Sigmoid colon (tissue), 7 donors: ENCODE measurements around the gene CEP97. TPM values are rescaled to one million over a fixed set of nuclear protein-coding genes. Genes with fewer than 3 reads are reported as not detected.

Source experiments
- DNase-seq: peaks from one replicate; pipeline ENCODE4 v3.0.0-alpha.2; 2019
- H3K27ac ChIP-seq, 4 donors: fragments of 200-600 bp; sonication (generic); one replicate each; pipeline ENCODE4 v1.5.1; 2016 to 2019; ENCODE audit warnings: mild to moderate bottlenecking in 1 of 4
- H3K27me3 ChIP-seq, 3 donors: fragments of 200-600 bp; sonication (generic); one replicate each; pipeline ENCODE4 v1.5.1; 2019; ENCODE audit warnings: mild to moderate bottlenecking in 1 of 3
- H3K36me3 ChIP-seq, 4 donors: fragments of 200-600 bp; sonication (generic); one replicate each; pipeline ENCODE4 v1.5.1; 2016 to 2019
- H3K4me1 ChIP-seq, 4 donors: fragments of 200-600 bp; sonication (generic); one replicate each; pipeline ENCODE4 v1.5.1; 2017 to 2019
- H3K4me3 ChIP-seq, 4 donors: fragments of 200-600 bp; sonication (generic); one replicate each; pipeline ENCODE4 v1.5.1; 2017 to 2019; ENCODE audit warnings: mild to moderate bottlenecking in 2 of 4, moderate library complexity in 1 of 4
- H3K9me3 ChIP-seq, 4 donors: fragments of 200-600 bp in 3 of 4; sonication (generic) in 3 of 4; one replicate each; pipeline versions ENCODE4 v1.5.1 to v1.6.1; 2013 to 2019
- CTCF ChIP-seq, 4 experiments: fragments of 450-650 bp in 3 of 4; fragments of 200-600 bp in 1 of 4; IDR thresholded peaks; one replicate each; pipeline ENCODE4 v1.5.1; 2016 to 2019; ENCODE audit warnings: antibody characterized with exemption in 4 of 4, mild to moderate bottlenecking in 3 of 4, moderate library complexity in 2 of 4
- EP300 ChIP-seq, 4 donors: sonication (generic); formaldehyde crosslinking; IDR thresholded peaks; one replicate each; pipeline ENCODE4 v1.6.1; 2017; ENCODE audit warnings: antibody characterized with exemption in 4 of 4
- POLR2A ChIP-seq, 2 donors: fragments of 450-650 bp; IDR thresholded peaks; one replicate each; pipeline ENCODE4 v1.6.1; 2016; ENCODE audit warnings: antibody characterized with exemption in 2 of 2, mild to moderate bottlenecking in 2 of 2, moderate library complexity in 2 of 2
- POLR2AphosphoS5 ChIP-seq, 4 donors: sonication (generic); formaldehyde crosslinking; IDR thresholded peaks; one replicate each; pipeline ENCODE4 v1.6.1; 2017; ENCODE audit warnings: antibody characterized with exemption in 4 of 4
- WGBS, 2 donors: extraction: QIAGEN DNeasy Blood & Tissue Kit; methylation state at CpG; one replicate each; pipeline ENCODE4 v1.1.7; 2013; 5-methylcytosine and 5-hydroxymethylcytosine counted together
- intact Hi-C: fragments of 100-400 bp; cut with DNase I; formaldehyde crosslinking; loops from one replicate; pipeline ENCODE4 v1.15.1; 2023
- polyA plus RNA-seq, 3 donors: library from polyadenylated mRNA; stranded (reverse); fragments of 200-250 nt; gene quantifications; one replicate each; pipeline ENCODE4 v1.2.3, GENCODE V29; 2013
- total RNA-seq, 4 donors: library from RNA; depleted of rRNA; stranded (reverse); fragments of >200 nt; gene quantifications; one replicate each; pipeline ENCODE4 v1.1.0, GENCODE V29; 2016
- donor health status: healthy with polysubstance abuse.
- donor health status: Bipolar disorder and iron deficiency.
- donor health status: healthy.

CEP97 gene
- total and polyA plus RNA-seq, 7 donors, result 0.69 to 11.1 (median 9.0) TPM

GRCh38 chr3:101722394-101723173 lies 1.8 kb upstream of the CEP97 start:
- 69% methylated on average over 7 of the region's 7 CpGs for WGBS, 2 donors
- H3K27ac ChIP-seq, result no peak overlapping the region
- intact Hi-C loops, result no loop called here
- no peak for DNase-seq
- no peaks in the 10 kb centered on the region for H3K9me3 ChIP-seq
- no peaks in the 10 kb centered on the region for H3K27me3 ChIP-seq
- H3K36me3 ChIP-seq, result peaks cover 0 to under 1% (median 0%) of the 10 kb centered on the region in 4 donors
- peaks cover 0 to 11% (median 8%) of the 10 kb centered on the region in 4 donors for H3K4me1 ChIP-seq
- TF ChIP-seq EP300 (IDR thresholded peaks at IDR 0.05) (no peak), POLR2AphosphoS5 (IDR thresholded peaks at IDR 0.05) (no peak), POLR2A (IDR thresholded peaks at IDR 0.05) (no peak), CTCF (IDR thresholded peaks at IDR 0.05) (no peak)
- no peak overlapping the region for H3K4me3 ChIP-seq

GRCh38 chr3:101725194-101725889 lies 928 bp downstream of the CEP97 start:
- H3K36me3 ChIP-seq, result peaks cover 0 to 28% (median 0%) of the 10 kb centered on the region in 4 donors
- H3K27me3 ChIP-seq, result no peaks in the 10 kb centered on the region
- peak overlapping the region; percentile 63 to 82 (median 66) for H3K4me3 ChIP-seq
- H3K9me3 ChIP-seq, result no peaks in the 10 kb centered on the region
- TF ChIP-seq POLR2A (IDR thresholded peaks at IDR 0.05) (no peak), CTCF (IDR thresholded peaks at IDR 0.05) (no peak), POLR2AphosphoS5 (IDR thresholded peaks at IDR 0.05) (no peak), EP300 (IDR thresholded peaks at IDR 0.05) (no peak)
- intact Hi-C loops, result loop anchor here (2.0 to 5.0 kb wide), 2 partner anchors 49 to 52 kb away; partner anchors contain the start of genes NXPE3 and ZBTB11
- peak; percentile 67 for DNase-seq
- peak overlapping the region; percentile 76 to 86 (median 80) for H3K27ac ChIP-seq
- WGBS, 2 donors, result 1% methylated on average over 21 of the region's 21 CpGs
- peaks cover 0 to 11% (median 8%) of the 10 kb centered on the region in 4 donors for H3K4me1 ChIP-seq

DNA sequence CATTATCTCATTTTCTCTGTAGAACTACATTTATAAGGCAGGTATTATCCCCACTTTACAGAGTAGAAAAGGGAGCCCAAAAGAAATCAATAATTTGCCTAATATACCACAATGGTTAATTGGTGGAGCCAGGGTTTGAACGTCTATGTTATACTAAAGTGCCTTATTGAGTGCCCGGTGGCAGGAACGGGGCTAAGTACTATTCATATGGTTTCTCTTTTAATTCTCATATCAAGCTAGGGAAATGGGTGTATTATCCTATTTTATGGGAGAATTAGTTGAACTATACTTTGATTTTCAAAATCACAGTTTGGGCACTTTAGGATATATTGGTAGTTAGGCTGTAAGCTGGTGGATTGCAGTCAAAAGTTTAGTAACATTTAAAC lies 1.5 kb downstream of the CEP97 start:
- Histone ChIP-seq H3K9me3 (no peaks in the 10 kb centered on the region), H3K27me3 (no peaks in the 10 kb centered on the region), H3K4me1 (peaks cover 0 to 11% (median 8%) of the 10 kb centered on the region in 4 donors), H3K4me3 (peak overlapping the region; percentile 63 to 82 (median 66)), H3K27ac (peak overlapping the region in 1 of 4 donors; percentile 76), H3K36me3 (peaks cover 0 to 28% (median 0%) of the 10 kb centered on the region in 4 donors)
- intact Hi-C loops, result loop anchor here (2.0 to 5.0 kb wide), 2 partner anchors 49 to 51 kb away; partner anchors contain the start of genes NXPE3 and ZBTB11
- WGBS, 2 donors, result 33 to 39% methylated on average over 3 of the region's 3 CpGs
- TF ChIP-seq POLR2A (IDR thresholded peaks at IDR 0.05), result no peak
- TF ChIP-seq CTCF (IDR thresholded peaks at IDR 0.05), result no peak
- no peak for TF ChIP-seq POLR2AphosphoS5 (IDR thresholded peaks at IDR 0.05)
- TF ChIP-seq EP300 (IDR thresholded peaks at IDR 0.05), result no peak
- DNase-seq, result no peak

GRCh38 chr3:101729586-101729985 lies 5.2 kb downstream of the CEP97 start:
- Histone ChIP-seq H3K4me1 (peaks cover 0 to 11% (median 8%) of the 10 kb centered on the region in 4 donors), H3K9me3 (no peaks in the 10 kb centered on the region), H3K4me3 (no peak overlapping the region), H3K27me3 (no peaks in the 10 kb centered on the region), H3K36me3 (peaks cover 15 to 64% (median 20%) of the 10 kb centered on the region in 4 donors), H3K27ac (no peak overlapping the region)
- no peak for DNase-seq
- no peak for TF ChIP-seq CTCF (IDR thresholded peaks at IDR 0.05)
- TF ChIP-seq POLR2AphosphoS5 (IDR thresholded peaks at IDR 0.05), result no peak
- TF ChIP-seq EP300 (IDR thresholded peaks at IDR 0.05), result no peak
- TF ChIP-seq POLR2A (IDR thresholded peaks at IDR 0.05), result no peak
- intact Hi-C loops, result loop anchor here (5.0 kb wide), 1 partner anchor 48 kb away; the partner anchor contains the start of gene NXPE3
- 94 to 97% methylated on average over 5 of the region's 5 CpGs for WGBS, 2 donors
